GM12874 (cell line): Measurements from ENCODE around the gene GAGE12H.
"Not testable (repeated sequence)": the region's sequence is repeated elsewhere in the genome, so short reads cannot be mapped to it uniquely, and the experiment has no call there.

Experiments used
- TF ChIP-seq, protein P1 (sequence below): IDR thresholded peaks from 2 replicates; pipeline ENCODE4 v1.5.1; 2011; ENCODE audit warnings: low read depth, mild to moderate bottlenecking, control low read depth, low read length, moderate library complexity; ENCODE audit not compliant: insufficient read depth

The GAGE12H gene

GRCh38 chrX:49598720-49599119, 19.0 kb downstream of the GAGE12H start, which contains the start of gene GAGE1:
Gene GAGE1, plus strand, starts transcription at chrX:49599020. Its CDS starts 1,155 bp downstream, at chrX:49600175.
- TF ChIP-seq, protein P1, sequence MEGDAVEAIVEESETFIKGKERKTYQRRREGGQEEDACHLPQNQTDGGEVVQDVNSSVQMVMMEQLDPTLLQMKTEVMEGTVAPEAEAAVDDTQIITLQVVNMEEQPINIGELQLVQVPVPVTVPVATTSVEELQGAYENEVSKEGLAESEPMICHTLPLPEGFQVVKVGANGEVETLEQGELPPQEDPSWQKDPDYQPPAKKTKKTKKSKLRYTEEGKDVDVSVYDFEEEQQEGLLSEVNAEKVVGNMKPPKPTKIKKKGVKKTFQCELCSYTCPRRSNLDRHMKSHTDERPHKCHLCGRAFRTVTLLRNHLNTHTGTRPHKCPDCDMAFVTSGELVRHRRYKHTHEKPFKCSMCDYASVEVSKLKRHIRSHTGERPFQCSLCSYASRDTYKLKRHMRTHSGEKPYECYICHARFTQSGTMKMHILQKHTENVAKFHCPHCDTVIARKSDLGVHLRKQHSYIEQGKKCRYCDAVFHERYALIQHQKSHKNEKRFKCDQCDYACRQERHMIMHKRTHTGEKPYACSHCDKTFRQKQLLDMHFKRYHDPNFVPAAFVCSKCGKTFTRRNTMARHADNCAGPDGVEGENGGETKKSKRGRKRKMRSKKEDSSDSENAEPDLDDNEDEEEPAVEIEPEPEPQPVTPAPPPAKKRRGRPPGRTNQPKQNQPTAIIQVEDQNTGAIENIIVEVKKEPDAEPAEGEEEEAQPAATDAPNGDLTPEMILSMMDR: not testable (repeated sequence)

- TF ChIP-seq, protein P1: no peak
Measured at GRCh38 chrX:49610718-49611310, 31.1 kb downstream of the GAGE12H start.

DNA sequence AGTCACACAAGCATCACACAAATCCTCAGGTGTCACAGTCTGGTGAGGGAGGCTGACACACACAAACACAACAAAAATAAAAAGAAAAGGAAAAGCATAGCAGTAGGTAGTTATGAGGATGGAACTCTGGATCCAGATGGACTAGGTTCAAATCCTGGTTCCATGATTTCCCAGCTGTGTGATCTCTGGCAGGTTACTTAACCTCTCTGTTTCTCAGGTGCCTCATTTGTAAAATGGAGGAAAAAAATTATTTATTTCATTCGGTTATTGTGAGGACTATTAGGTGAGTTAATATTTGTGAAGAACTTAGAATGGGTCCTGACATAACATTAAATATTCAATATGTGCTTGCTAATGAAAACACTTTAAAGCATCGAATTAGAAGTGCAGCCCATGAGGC, 38.8 kb downstream of the GAGE12H start:
- TF ChIP-seq, protein P1: no peak

DNA sequence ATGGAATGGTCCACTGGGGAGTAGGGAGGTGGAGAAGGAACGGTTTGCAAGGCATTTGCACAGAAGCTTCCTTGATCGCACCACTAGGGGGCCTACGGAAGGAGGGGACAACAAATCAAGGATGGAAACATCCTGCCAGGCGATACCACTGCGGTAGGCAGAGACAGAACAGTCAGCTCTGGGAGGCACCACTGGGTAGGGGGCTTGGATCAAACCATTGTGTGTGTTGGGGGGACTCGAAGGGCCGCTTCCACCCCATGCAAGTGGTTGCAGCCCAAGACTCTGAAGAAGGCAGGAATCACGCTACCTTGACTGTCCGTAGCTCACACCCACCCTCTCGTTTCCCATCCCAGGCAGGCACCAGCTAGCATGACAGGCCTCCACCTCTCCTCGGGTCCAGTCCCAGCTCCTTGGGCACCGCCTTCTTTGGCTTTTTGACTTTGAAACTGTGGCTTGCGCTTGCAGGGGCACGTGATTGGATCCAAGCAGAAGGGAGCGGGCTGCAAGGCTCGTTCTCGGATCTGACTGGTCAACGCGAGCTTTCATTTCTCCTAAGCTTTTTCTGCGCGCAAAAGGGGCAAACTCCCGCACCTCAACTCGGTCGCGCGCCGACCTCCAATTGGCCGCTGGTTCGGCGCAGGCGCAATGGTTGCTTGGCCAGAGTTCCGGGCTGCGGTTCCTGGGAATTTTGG, 47.5 kb downstream of the GAGE12H start:
- TF ChIP-seq, protein P1: peak; percentile 56
